ENCODE results near the gene ZNF200.

DNA sequence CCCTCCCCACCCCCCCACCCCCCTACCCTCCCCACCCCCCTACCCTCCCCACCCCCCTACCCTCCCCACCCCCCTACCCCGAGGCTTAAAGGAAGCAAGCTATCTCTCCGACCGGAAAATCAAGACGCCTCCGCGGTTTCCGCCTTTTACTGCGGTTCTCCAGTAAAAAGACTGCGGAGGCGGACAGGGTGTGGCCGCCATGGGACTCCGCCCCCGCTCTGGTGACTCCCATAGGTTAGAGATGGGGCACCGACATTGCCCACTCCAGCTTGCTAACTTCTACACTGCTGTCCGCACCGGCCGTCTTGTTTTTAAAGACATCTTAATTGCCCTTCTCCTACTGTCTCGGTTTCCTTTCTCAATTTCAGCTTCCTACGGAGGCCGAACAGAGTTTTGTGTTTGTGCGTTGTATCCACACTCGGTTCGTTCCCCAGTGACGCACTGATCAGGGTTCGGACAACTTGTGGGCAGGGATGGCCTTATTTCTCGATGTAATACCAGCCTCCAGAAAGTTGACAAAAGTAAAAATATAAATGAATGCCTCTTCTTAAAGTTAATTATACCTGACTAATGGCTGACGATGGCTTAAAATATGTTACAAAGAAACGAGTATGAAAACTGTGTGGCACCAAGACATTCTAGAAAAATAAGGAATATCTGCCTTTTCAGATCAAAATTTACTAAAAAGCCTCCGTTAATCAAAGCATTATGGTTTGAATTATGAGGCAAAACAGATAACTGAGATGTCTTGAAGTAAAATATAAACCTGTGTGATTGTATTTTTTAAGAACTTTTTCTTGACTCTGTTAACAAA is 1.1 kb upstream of the ZNF200 start:
- no peak for TF ChIP-seq POLR2A (IDR thresholded peaks at IDR 0.05)
- TF ChIP-seq, protein P1, sequence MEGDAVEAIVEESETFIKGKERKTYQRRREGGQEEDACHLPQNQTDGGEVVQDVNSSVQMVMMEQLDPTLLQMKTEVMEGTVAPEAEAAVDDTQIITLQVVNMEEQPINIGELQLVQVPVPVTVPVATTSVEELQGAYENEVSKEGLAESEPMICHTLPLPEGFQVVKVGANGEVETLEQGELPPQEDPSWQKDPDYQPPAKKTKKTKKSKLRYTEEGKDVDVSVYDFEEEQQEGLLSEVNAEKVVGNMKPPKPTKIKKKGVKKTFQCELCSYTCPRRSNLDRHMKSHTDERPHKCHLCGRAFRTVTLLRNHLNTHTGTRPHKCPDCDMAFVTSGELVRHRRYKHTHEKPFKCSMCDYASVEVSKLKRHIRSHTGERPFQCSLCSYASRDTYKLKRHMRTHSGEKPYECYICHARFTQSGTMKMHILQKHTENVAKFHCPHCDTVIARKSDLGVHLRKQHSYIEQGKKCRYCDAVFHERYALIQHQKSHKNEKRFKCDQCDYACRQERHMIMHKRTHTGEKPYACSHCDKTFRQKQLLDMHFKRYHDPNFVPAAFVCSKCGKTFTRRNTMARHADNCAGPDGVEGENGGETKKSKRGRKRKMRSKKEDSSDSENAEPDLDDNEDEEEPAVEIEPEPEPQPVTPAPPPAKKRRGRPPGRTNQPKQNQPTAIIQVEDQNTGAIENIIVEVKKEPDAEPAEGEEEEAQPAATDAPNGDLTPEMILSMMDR (IDR thresholded peaks at IDR 0.05 in 4 of 5, conservative IDR thresholded peaks at IDR 0.05 in 1 of 5), result no peak
